OCI-LY3 (cell line): ENCODE measurements around the gene ZNF408.

ENCODE experiments used
- H2AFZ ChIP-seq: fragments of 200-600, 300-600 bp; shearing (Covaris generic); 2 replicates; pipeline ENCODE4 v1.6.0; 2014; ENCODE audit warnings: antibody characterized with exemption, low read depth, low read length
- H3K27ac ChIP-seq: fragments of 200-600, 300-600 bp; sonication (generic); 2 replicates; pipeline ENCODE4 v1.5.1; 2014; ENCODE audit warnings: mild to moderate bottlenecking, low read length, moderate library complexity, mixed read lengths
- H3K27me3 ChIP-seq: fragments of 200-600, 300-600 bp; sonication (generic); 2 replicates; pipeline ENCODE4 v1.6.1; 2014; ENCODE audit warnings: low read depth, low read length, mixed read lengths
- H3K36me3 ChIP-seq: fragments of 200-600, 300-600 bp; sonication (generic); replicated peaks from 2 replicates; pipeline ENCODE3; 2014; ENCODE audit warnings: low read depth, low read length, mixed read lengths
- H3K4me1 ChIP-seq: fragments of 300-600, 200-600 bp; sonication (generic); 2 replicates; pipeline ENCODE4 v1.6.1; 2014; ENCODE audit warnings: low read length, mixed read lengths
- H3K4me2 ChIP-seq: fragments of 200-600, 300-600 bp; sonication (generic); 2 replicates; pipeline ENCODE4 v1.6.1; 2014; ENCODE audit warnings: low read length, mixed read lengths
- H3K4me3 ChIP-seq: fragments of 300-600, 200-600 bp; sonication (generic); 2 replicates; pipeline ENCODE4 v1.5.1; 2014; ENCODE audit warnings: antibody characterized with exemption, mild to moderate bottlenecking, low read length, moderate library complexity
- H3K79me2 ChIP-seq: fragments of 300-600, 200-600 bp; shearing (Covaris generic); 2 replicates; pipeline ENCODE4 v1.6.1; 2014; ENCODE audit warnings: mild to moderate bottlenecking, low read length, mixed read lengths
- H3K9ac ChIP-seq: fragments of 300-600, 200-600 bp; shearing (Covaris generic); 2 replicates; pipeline ENCODE4 v1.6.0; 2014; ENCODE audit warnings: mild to moderate bottlenecking, low read length, moderate library complexity
- H3K9me3 ChIP-seq: fragments of 200-600, 300-600 bp; shearing (Covaris generic); 2 replicates; pipeline ENCODE4 v1.6.1; 2014; ENCODE audit warnings: low read length, mixed read lengths; ENCODE audit not compliant: insufficient read depth
- H4K20me1 ChIP-seq: fragments of 200-600, 300-600 bp; sonication (generic); 2 replicates; pipeline ENCODE4 v1.6.1; 2016; ENCODE audit warnings: low read length, mixed read lengths; ENCODE audit not compliant: insufficient read depth
- CTCF ChIP-seq: fragments of 200-600, 300-600 bp; sonication (generic); IDR thresholded peaks from 2 replicates; pipeline ENCODE4 v1.5.1; 2014; ENCODE audit warnings: antibody characterized with exemption, low read length, low read depth
- EZH2phosphoT487 ChIP-seq: fragments of 200-600 bp; shearing (Covaris generic); IDR thresholded peaks from 2 replicates; pipeline ENCODE4 v1.6.1; 2018; ENCODE audit warnings: antibody characterized with exemption, mixed run types, low read depth

The ZNF408 gene

GRCh38 chr11:46664612-46665011 is 36.2 kb upstream of the ZNF408 start:
- Histone ChIP-seq H3K36me3 (peaks cover 10% of the 10 kb centered on the region), H3K9ac (no peak overlapping the region), H2AFZ (no peak overlapping the region), H3K4me3 (no peak overlapping the region), H3K27ac (no peak overlapping the region), H3K79me2 (no peaks in the 10 kb centered on the region), H3K27me3 (no peaks in the 10 kb centered on the region), H3K4me1 (no peaks in the 10 kb centered on the region), H3K4me2 (no peak overlapping the region), H3K9me3 (no peaks in the 10 kb centered on the region), H4K20me1 (no peaks in the 10 kb centered on the region)
- TF ChIP-seq EZH2phosphoT487, result no peak
- no peak for TF ChIP-seq CTCF

GRCh38 chr11:46665356-46665755 is 35.5 kb upstream of the ZNF408 start:
- Histone ChIP-seq H3K27ac (no peak overlapping the region), H3K4me1 (no peaks in the 10 kb centered on the region), H3K9ac (no peak overlapping the region), H3K4me3 (no peak overlapping the region), H4K20me1 (no peaks in the 10 kb centered on the region), H3K36me3 (peaks cover 10% of the 10 kb centered on the region), H2AFZ (no peak overlapping the region), H3K4me2 (no peak overlapping the region), H3K9me3 (no peaks in the 10 kb centered on the region), H3K27me3 (no peaks in the 10 kb centered on the region), H3K79me2 (no peaks in the 10 kb centered on the region)
- TF ChIP-seq CTCF (no peak), EZH2phosphoT487 (no peak)

GRCh38 chr11:46666516-46666915 is 34.3 kb upstream of the ZNF408 start:
- no peaks in the 10 kb centered on the region for H4K20me1 ChIP-seq
- no peak overlapping the region for H3K4me3 ChIP-seq
- H3K4me1 ChIP-seq, result no peaks in the 10 kb centered on the region
- no peak overlapping the region for H3K27ac ChIP-seq
- H3K79me2 ChIP-seq, result no peaks in the 10 kb centered on the region
- no peak overlapping the region for H2AFZ ChIP-seq
- H3K4me2 ChIP-seq, result no peak overlapping the region
- TF ChIP-seq CTCF, result no peak
- TF ChIP-seq EZH2phosphoT487, result no peak
- H3K27me3 ChIP-seq, result no peaks in the 10 kb centered on the region
- no peak overlapping the region for H3K9ac ChIP-seq
- H3K9me3 ChIP-seq, result no peaks in the 10 kb centered on the region
- H3K36me3 ChIP-seq, result peaks cover 10% of the 10 kb centered on the region

- no peaks in the 10 kb centered on the region for H3K9me3 ChIP-seq
- no peaks in the 10 kb centered on the region for H4K20me1 ChIP-seq
- H3K36me3 ChIP-seq, result peaks cover 10% of the 10 kb centered on the region
- no peak for TF ChIP-seq CTCF
- TF ChIP-seq EZH2phosphoT487, result no peak
- H3K9ac ChIP-seq, result no peak overlapping the region
- H3K4me2 ChIP-seq, result no peak overlapping the region
- no peak overlapping the region for H3K27ac ChIP-seq
- H2AFZ ChIP-seq, result no peak overlapping the region
- H3K4me1 ChIP-seq, result no peaks in the 10 kb centered on the region
- H3K4me3 ChIP-seq, result no peak overlapping the region
- H3K27me3 ChIP-seq, result no peaks in the 10 kb centered on the region
- H3K79me2 ChIP-seq, result no peaks in the 10 kb centered on the region
These were observed 33.8 kb upstream of the ZNF408 start for GRCh38 chr11:46667043-46667481.
